Measurements from ENCODE around the gene S100A2. TPM values are rescaled to one million over a fixed set of nuclear protein-coding genes. Genes with fewer than 3 reads are reported as not detected.

The S100A2 gene
- polyA plus RNA-seq, 2 of the 4 experiments (the other 2 are of a cell fraction), result 5.1 to 15.9 TPM

GRCh38 chr1:153597206-153597605 is 31.6 kb upstream of the S100A2 start:
- CTCF ChIA-PET, result interaction anchor here (1.0 to 8.1 kb wide), 3 partner anchors 26 to 65 kb away, joined by 3 to 41 read pairs (median 4); no protein-coding TSS in a partner anchor
- H3K4me3 ChIP-seq, result no peak overlapping the region
- H3K4me2 ChIP-seq, result peak overlapping the region; percentile 17; the same call in 1 of the 3 replicates
- peaks cover 9% of the 10 kb centered on the region for H3K4me1 ChIP-seq
- no peaks in the 10 kb centered on the region for H3K9me3 ChIP-seq
- FAIRE-seq (no peak), ATAC-seq (peak; percentile 68 to 74; a peak in 5 of 6 replicates), DNase-seq (ENCODE audit: low read depth in 1 of 2, low spot score in 1 of 2) (peak in 1 of 2 experiments; percentile 44)
- 0 out of 6 replicates have a peak overlapping the region, but pooled peaks of 1 of the 2 experiments have one; percentile 23 for H3K27ac ChIP-seq
- 69% methylated on average over 6 of the region's 6 CpGs for WGBS (ENCODE audit: missing lambda C conversion rate)
- TF ChIP-seq, protein P1, sequence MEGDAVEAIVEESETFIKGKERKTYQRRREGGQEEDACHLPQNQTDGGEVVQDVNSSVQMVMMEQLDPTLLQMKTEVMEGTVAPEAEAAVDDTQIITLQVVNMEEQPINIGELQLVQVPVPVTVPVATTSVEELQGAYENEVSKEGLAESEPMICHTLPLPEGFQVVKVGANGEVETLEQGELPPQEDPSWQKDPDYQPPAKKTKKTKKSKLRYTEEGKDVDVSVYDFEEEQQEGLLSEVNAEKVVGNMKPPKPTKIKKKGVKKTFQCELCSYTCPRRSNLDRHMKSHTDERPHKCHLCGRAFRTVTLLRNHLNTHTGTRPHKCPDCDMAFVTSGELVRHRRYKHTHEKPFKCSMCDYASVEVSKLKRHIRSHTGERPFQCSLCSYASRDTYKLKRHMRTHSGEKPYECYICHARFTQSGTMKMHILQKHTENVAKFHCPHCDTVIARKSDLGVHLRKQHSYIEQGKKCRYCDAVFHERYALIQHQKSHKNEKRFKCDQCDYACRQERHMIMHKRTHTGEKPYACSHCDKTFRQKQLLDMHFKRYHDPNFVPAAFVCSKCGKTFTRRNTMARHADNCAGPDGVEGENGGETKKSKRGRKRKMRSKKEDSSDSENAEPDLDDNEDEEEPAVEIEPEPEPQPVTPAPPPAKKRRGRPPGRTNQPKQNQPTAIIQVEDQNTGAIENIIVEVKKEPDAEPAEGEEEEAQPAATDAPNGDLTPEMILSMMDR (IDR thresholded peaks at IDR 0.05), result no peak
- TF ChIP-seq RARB (CRISPR knock-in tag; IDR thresholded peaks at IDR 0.05), result no peak
- TF ChIP-seq JUNB (IDR thresholded peaks at IDR 0.05), result peak; percentile 33; the same call in 1 of the 2 replicates
- no peak for TF ChIP-seq BCL3 (IDR thresholded peaks at IDR 0.05)
- no peak for TF ChIP-seq TP53 (CRISPR knock-in tag; IDR thresholded peaks at IDR 0.05)
- TF ChIP-seq FOSB (CRISPR knock-in tag; IDR thresholded peaks at IDR 0.05), result no peak
- TF ChIP-seq ZSCAN20 (CRISPR knock-in tag; IDR thresholded peaks at IDR 0.05), result no peak
- TF ChIP-seq EP300 (IDR thresholded peaks at IDR 0.05), result no peak
- no peak for TF ChIP-seq PHF8 (IDR thresholded peaks at IDR 0.05; ENCODE audit: borderline replicate concordance, low read depth)
- TF ChIP-seq CBX8 (IDR thresholded peaks at IDR 0.05), result no peak
- no peak for TF ChIP-seq CEBPB (IDR thresholded peaks at IDR 0.05)
- TF ChIP-seq NR3C1 (IDR thresholded peaks at IDR 0.05), result no peak
- TF ChIP-seq FOSL2 (IDR thresholded peaks at IDR 0.05), result no peak
- TF ChIP-seq FOSL2 (CRISPR knock-in tag; IDR thresholded peaks at IDR 0.05), result peak; percentile 55
- POLR2A ChIA-PET, result interaction anchor here (0.9 kb wide), 1 partner anchor 11 kb away, joined by 4 read pairs; no protein-coding TSS in a partner anchor

DNA sequence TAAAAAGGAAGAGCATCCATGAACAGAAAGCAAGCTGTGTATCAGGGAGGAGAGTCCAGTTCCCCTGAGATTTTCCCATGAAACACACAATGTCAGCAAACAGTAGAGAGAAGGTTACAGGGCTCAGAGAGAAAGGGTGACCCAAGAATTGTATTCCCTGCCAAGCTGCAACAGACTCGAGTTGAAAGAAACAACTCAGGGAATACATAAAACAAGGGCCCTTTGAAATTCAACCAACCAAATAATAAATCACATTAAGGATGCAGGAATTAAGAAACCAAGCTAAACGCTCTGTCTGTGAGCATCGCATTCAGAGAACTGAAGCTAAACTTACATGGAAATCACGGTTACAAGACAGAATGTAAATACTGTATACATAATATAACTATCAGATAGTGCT is 27.1 kb upstream of the S100A2 start:
- Histone ChIP-seq H3K27ac (no peak overlapping the region), H3K4me3 (no peak overlapping the region), H3K4me1 (peaks cover 8% of the 10 kb centered on the region), H3K9me3 (no peaks in the 10 kb centered on the region), H3K4me2 (no peak overlapping the region)
- no peak for FAIRE-seq
- no peak for ATAC-seq
- ChIA-PET CTCF (interaction anchor here (0.7 to 4.5 kb wide), 10 partner anchors 8 to 85 kb away, joined by 3 to 21 read pairs (median 6); partner anchors contain the start of genes S100A1 and S100A13), POLR2A (interaction anchor here (1.5 kb wide), 1 partner anchor 19 kb away, joined by 4 read pairs; no protein-coding TSS in a partner anchor)
- no peak for DNase-seq (ENCODE audit: low read depth in 1 of 2, low spot score in 1 of 2)
- WGBS (ENCODE audit: missing lambda C conversion rate), result 71% methylated on average over 4 of the region's 4 CpGs
- TF ChIP-seq JUNB (IDR thresholded peaks at IDR 0.05) (no peak), HEYL (CRISPR knock-in tag; IDR thresholded peaks at IDR 0.05) (no peak), RARB (CRISPR knock-in tag; IDR thresholded peaks at IDR 0.05) (no peak), ZFP36 (IDR thresholded peaks at IDR 0.05; ENCODE audit: borderline replicate concordance, partially characterized antibody) (no peak), RNF2 (IDR thresholded peaks at IDR 0.05; ENCODE audit: borderline replicate concordance, low read depth) (no peak), ESRRA (IDR thresholded peaks at IDR 0.05; ENCODE audit: borderline replicate concordance, low read length) (no peak), KDM1A (IDR thresholded peaks at IDR 0.05; ENCODE audit: low read depth) (no peak), ZNF302 (CRISPR knock-in tag; IDR thresholded peaks at IDR 0.05) (no peak), SREBF2 (IDR thresholded peaks at IDR 0.05) (no peak), FOSB (CRISPR knock-in tag; IDR thresholded peaks at IDR 0.05) (no peak)
- TF ChIP-seq, protein P2, sequence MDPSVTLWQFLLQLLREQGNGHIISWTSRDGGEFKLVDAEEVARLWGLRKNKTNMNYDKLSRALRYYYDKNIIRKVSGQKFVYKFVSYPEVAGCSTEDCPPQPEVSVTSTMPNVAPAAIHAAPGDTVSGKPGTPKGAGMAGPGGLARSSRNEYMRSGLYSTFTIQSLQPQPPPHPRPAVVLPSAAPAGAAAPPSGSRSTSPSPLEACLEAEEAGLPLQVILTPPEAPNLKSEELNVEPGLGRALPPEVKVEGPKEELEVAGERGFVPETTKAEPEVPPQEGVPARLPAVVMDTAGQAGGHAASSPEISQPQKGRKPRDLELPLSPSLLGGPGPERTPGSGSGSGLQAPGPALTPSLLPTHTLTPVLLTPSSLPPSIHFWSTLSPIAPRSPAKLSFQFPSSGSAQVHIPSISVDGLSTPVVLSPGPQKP (IDR thresholded peaks at IDR 0.05; ENCODE audit: low read depth, low read length), result no peak
- TF ChIP-seq, protein P3, sequence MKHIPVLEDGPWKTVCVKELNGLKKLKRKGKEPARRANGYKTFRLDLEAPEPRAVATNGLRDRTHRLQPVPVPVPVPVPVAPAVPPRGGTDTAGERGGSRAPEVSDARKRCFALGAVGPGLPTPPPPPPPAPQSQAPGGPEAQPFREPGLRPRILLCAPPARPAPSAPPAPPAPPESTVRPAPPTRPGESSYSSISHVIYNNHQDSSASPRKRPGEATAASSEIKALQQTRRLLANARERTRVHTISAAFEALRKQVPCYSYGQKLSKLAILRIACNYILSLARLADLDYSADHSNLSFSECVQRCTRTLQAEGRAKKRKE (CRISPR knock-in tag; IDR thresholded peaks at IDR 0.05; ENCODE audit: low read depth), result no peak

Measured in A549 (cell line).